ENCODE data around the gene ERI3.

ERI3 gene

GRCh38 chr1:44261962-44262361 is 93.1 kb downstream of the ERI3 start:
- no peak overlapping the region for H3K27ac Mint-ChIP-seq
- no peaks in the 10 kb centered on the region for H3K9me3 Mint-ChIP-seq
- no peak for DNase-seq
- peaks cover 21% of the 10 kb centered on the region for H3K36me3 Mint-ChIP-seq (ENCODE audit: low read depth)
- peaks cover 13% of the 10 kb centered on the region for H3K27me3 Mint-ChIP-seq (ENCODE audit: low read depth, poor library complexity)
- no peak overlapping the region for H3K4me3 Mint-ChIP-seq
- H3K4me1 Mint-ChIP-seq = peaks cover 63% of the 10 kb centered on the region
- no peak for TF ChIP-seq CTCF (IDR thresholded peaks at IDR 0.05)

GRCh38 chr1:44261171-44261817 is 93.8 kb downstream of the ERI3 start:
- Mint-ChIP-seq H3K4me1 (peaks cover 67% of the 10 kb centered on the region), H3K27me3 (ENCODE audit: low read depth, poor library complexity) (peaks cover 16% of the 10 kb centered on the region), H3K4me3 (peak overlapping the region; percentile 25), H3K36me3 (ENCODE audit: low read depth) (peaks cover 15% of the 10 kb centered on the region), H3K27ac (peak overlapping the region; percentile 61), H3K9me3 (no peaks in the 10 kb centered on the region)
- TF ChIP-seq CTCF (IDR thresholded peaks at IDR 0.05) = no peak
- DNase-seq = no peak

GRCh38 chr1:44260792-44261170 is 94.3 kb downstream of the ERI3 start:
- Mint-ChIP-seq H3K4me1 (peaks cover 68% of the 10 kb centered on the region), H3K27ac (no peak overlapping the region)

GRCh38 chr1:44259090-44259489 is 96.0 kb downstream of the ERI3 start:
- Mint-ChIP-seq H3K4me3 (no peak overlapping the region), H3K9me3 (no peaks in the 10 kb centered on the region), H3K27me3 (ENCODE audit: low read depth, poor library complexity) (peaks cover 9% of the 10 kb centered on the region), H3K27ac (no peak overlapping the region), H3K4me1 (peaks cover 65% of the 10 kb centered on the region), H3K36me3 (ENCODE audit: low read depth) (peaks cover 4% of the 10 kb centered on the region)
- TF ChIP-seq CTCF (IDR thresholded peaks at IDR 0.05) = no peak
- DNase-seq = no peak

More at GRCh38 chr1:44260792-44261170, 94.3 kb downstream of the ERI3 start:
- H3K36me3 Mint-ChIP-seq (ENCODE audit: low read depth) = peaks cover 10% of the 10 kb centered on the region
- no peak overlapping the region for H3K4me3 Mint-ChIP-seq
- DNase-seq = no peak
- H3K27me3 Mint-ChIP-seq (ENCODE audit: low read depth, poor library complexity) = peaks cover 16% of the 10 kb centered on the region
- no peak for TF ChIP-seq CTCF (IDR thresholded peaks at IDR 0.05)
- H3K9me3 Mint-ChIP-seq = no peaks in the 10 kb centered on the region

- H3K9me3 Mint-ChIP-seq = no peaks in the 10 kb centered on the region
- H3K4me3 Mint-ChIP-seq = no peak overlapping the region
- TF ChIP-seq CTCF (IDR thresholded peaks at IDR 0.05) = no peak
- H3K36me3 Mint-ChIP-seq (ENCODE audit: low read depth) = peaks cover 4% of the 10 kb centered on the region
- H3K27me3 Mint-ChIP-seq (ENCODE audit: low read depth, poor library complexity) = peaks cover 9% of the 10 kb centered on the region
- DNase-seq = no peak
- H3K4me1 Mint-ChIP-seq = peaks cover 44% of the 10 kb centered on the region
- H3K27ac Mint-ChIP-seq = no peak overlapping the region
These were observed 98.1 kb downstream of the ERI3 start for GRCh38 chr1:44256762-44257554.
